ENCODE data around the gene MARCHF2.

Gene MARCHF2

GRCh38 chr19:8395621-8396082 lies 17.5 kb upstream of the MARCHF2 start:
- H2BK120ac ChIP-seq (ENCODE audit: low read depth, low read length) = no peak overlapping the region
- peak overlapping the region; percentile 29 for H2AK5ac ChIP-seq (ENCODE audit: low read length, severe bottlenecking)
- H4K91ac ChIP-seq (ENCODE audit: low read length) = peak overlapping the region; percentile 64
- peak overlapping the region in 1 of 2 experiments; percentile 49 for H3K18ac ChIP-seq (ENCODE audit: low read depth in 1 of 2, low read length in 2 of 2)
- DNase-seq = no peak
- peaks cover 12 to 51% of the 10 kb centered on the region in 2 experiments for H3K36me3 ChIP-seq (ENCODE audit: control insufficient read depth in 1 of 2, insufficient read depth in 2 of 2, low read depth in 1 of 2, low read length in 2 of 2)
- peaks cover 62% of the 10 kb centered on the region for H3K4me1 ChIP-seq (ENCODE audit: control insufficient read depth, insufficient read depth, low read depth, low read length)
- H3K4me2 ChIP-seq (ENCODE audit: low read length, poor library complexity, severe bottlenecking) = no peak overlapping the region
- no peak overlapping the region for H2BK5ac ChIP-seq (ENCODE audit: low read depth, low read length, poor library complexity, severe bottlenecking)
- 84% methylated on average over 14 of the region's 14 CpGs for WGBS
- H2BK15ac ChIP-seq (ENCODE audit: low read depth, poor library complexity, severe bottlenecking) = no peak overlapping the region
- H2BK12ac ChIP-seq (ENCODE audit: low read length in 2 of 2) = peak overlapping the region in 1 of 2 experiments; percentile 88
- no peak overlapping the region for H4K8ac ChIP-seq (ENCODE audit: low read length)
- no peak overlapping the region for H3K4me3 ChIP-seq (ENCODE audit: insufficient read depth in 1 of 2, low read depth in 1 of 2, low read length in 2 of 2)
- no peak overlapping the region for H3K9ac ChIP-seq (ENCODE audit: low read length)
- no peak overlapping the region for H3K23ac ChIP-seq (ENCODE audit: low read length in 2 of 2)
- H3K79me1 ChIP-seq (replicated peaks; ENCODE audit: low read length, poor library complexity, severe bottlenecking) = peaks cover 17% of the 10 kb centered on the region
- H3K27me3 ChIP-seq (ENCODE audit: control insufficient read depth in 1 of 2, insufficient read depth in 1 of 2, low read length in 2 of 2) = no peaks in the 10 kb centered on the region
- H3K9me3 ChIP-seq (ENCODE audit: control insufficient read depth, low read length) = no peaks in the 10 kb centered on the region
- no peak overlapping the region for H3K14ac ChIP-seq (ENCODE audit: low read length in 2 of 2)
- H3K4ac ChIP-seq (ENCODE audit: low read depth in 1 of 2, low read length in 2 of 2) = no peak overlapping the region
- no peak overlapping the region for H3K27ac ChIP-seq (ENCODE audit: low read length, poor library complexity, severe bottlenecking)
- no peak overlapping the region for H2AFZ ChIP-seq (ENCODE audit: low read depth, low read length)

- Histone ChIP-seq H2BK120ac (ENCODE audit: low read depth, low read length) (no peak overlapping the region), H3K23ac (ENCODE audit: low read length in 2 of 2) (no peak overlapping the region), H2BK12ac (ENCODE audit: low read length in 2 of 2) (no peak overlapping the region), H3K4ac (ENCODE audit: low read depth in 1 of 2, low read length in 2 of 2) (no peak overlapping the region), H3K79me1 (replicated peaks; ENCODE audit: low read length, poor library complexity, severe bottlenecking) (peaks cover 17% of the 10 kb centered on the region), H3K9me3 (ENCODE audit: control insufficient read depth, low read length) (no peaks in the 10 kb centered on the region), H3K14ac (ENCODE audit: low read length in 2 of 2) (no peak overlapping the region), H3K27me3 (ENCODE audit: control insufficient read depth in 1 of 2, insufficient read depth in 1 of 2, low read length in 2 of 2) (no peaks in the 10 kb centered on the region), H3K4me1 (ENCODE audit: control insufficient read depth, insufficient read depth, low read depth, low read length) (peaks cover 58% of the 10 kb centered on the region), H3K27ac (ENCODE audit: low read length, poor library complexity, severe bottlenecking) (no peak overlapping the region), H3K4me3 (ENCODE audit: insufficient read depth in 1 of 2, low read depth in 1 of 2, low read length in 2 of 2) (no peak overlapping the region), H4K8ac (ENCODE audit: low read length) (peak overlapping the region; percentile 40), H3K4me2 (ENCODE audit: low read length, poor library complexity, severe bottlenecking) (no peak overlapping the region), H2BK5ac (ENCODE audit: low read depth, low read length, poor library complexity, severe bottlenecking) (no peak overlapping the region), H2AFZ (ENCODE audit: low read depth, low read length) (no peak overlapping the region), H2BK15ac (ENCODE audit: low read depth, poor library complexity, severe bottlenecking) (no peak overlapping the region), H2AK5ac (ENCODE audit: low read length, severe bottlenecking) (peak overlapping the region; percentile 30), H3K36me3 (ENCODE audit: control insufficient read depth in 1 of 2, insufficient read depth in 2 of 2, low read depth in 1 of 2, low read length in 2 of 2) (peaks cover 12 to 51% of the 10 kb centered on the region in 2 experiments), H3K9ac (ENCODE audit: low read length) (no peak overlapping the region), H4K91ac (ENCODE audit: low read length) (no peak overlapping the region), H3K18ac (ENCODE audit: low read depth in 1 of 2, low read length in 2 of 2) (no peak overlapping the region)
- WGBS = 91% methylated on average over 7 of the region's 7 CpGs
- no peak for DNase-seq
Measured at GRCh38 chr19:8396185-8396562, 16.9 kb upstream of the MARCHF2 start.

GRCh38 chr19:8396563-8397203 lies 16.4 kb upstream of the MARCHF2 start:
- H3K79me1 ChIP-seq (replicated peaks; ENCODE audit: low read length, poor library complexity, severe bottlenecking) = peaks cover 18% of the 10 kb centered on the region
- H4K91ac ChIP-seq (ENCODE audit: low read length) = peak overlapping the region; percentile 25
- H3K9ac ChIP-seq (ENCODE audit: low read length) = peak overlapping the region; percentile 17
- 59% methylated on average over 21 of the region's 22 CpGs for WGBS
- H2BK15ac ChIP-seq (ENCODE audit: low read depth, poor library complexity, severe bottlenecking) = peak overlapping the region; percentile 15
- H2AK5ac ChIP-seq (ENCODE audit: low read length, severe bottlenecking) = peak overlapping the region; percentile 30
- peak; percentile 69 for DNase-seq
- peaks cover 53% of the 10 kb centered on the region for H3K4me1 ChIP-seq (ENCODE audit: control insufficient read depth, insufficient read depth, low read depth, low read length)
- H3K14ac ChIP-seq (ENCODE audit: low read length in 2 of 2) = no peak overlapping the region
- no peaks in the 10 kb centered on the region for H3K9me3 ChIP-seq (ENCODE audit: control insufficient read depth, low read length)
- H3K4ac ChIP-seq (ENCODE audit: low read depth in 1 of 2, low read length in 2 of 2) = no peak overlapping the region
- H3K36me3 ChIP-seq (ENCODE audit: control insufficient read depth in 1 of 2, insufficient read depth in 2 of 2, low read depth in 1 of 2, low read length in 2 of 2) = peaks cover 12 to 50% of the 10 kb centered on the region in 2 experiments
- no peak overlapping the region for H2BK5ac ChIP-seq (ENCODE audit: low read depth, low read length, poor library complexity, severe bottlenecking)
- H3K4me3 ChIP-seq (ENCODE audit: insufficient read depth in 1 of 2, low read depth in 1 of 2, low read length in 2 of 2) = no peak overlapping the region
- no peak overlapping the region for H2BK120ac ChIP-seq (ENCODE audit: low read depth, low read length)
- no peak overlapping the region for H3K18ac ChIP-seq (ENCODE audit: low read depth in 1 of 2, low read length in 2 of 2)
- H2BK12ac ChIP-seq (ENCODE audit: low read length in 2 of 2) = peak overlapping the region in 1 of 2 experiments; percentile 38
- H2AFZ ChIP-seq (ENCODE audit: low read depth, low read length) = no peak overlapping the region
- no peaks in the 10 kb centered on the region for H3K27me3 ChIP-seq (ENCODE audit: control insufficient read depth in 1 of 2, insufficient read depth in 1 of 2, low read length in 2 of 2)
- H3K27ac ChIP-seq (ENCODE audit: low read length, poor library complexity, severe bottlenecking) = no peak overlapping the region
- H3K4me2 ChIP-seq (ENCODE audit: low read length, poor library complexity, severe bottlenecking) = no peak overlapping the region
- H3K23ac ChIP-seq (ENCODE audit: low read length in 2 of 2) = no peak overlapping the region
- peak overlapping the region; percentile 40 for H4K8ac ChIP-seq (ENCODE audit: low read length)

GRCh38 chr19:8397271-8397670 lies 15.8 kb upstream of the MARCHF2 start:
- H4K8ac ChIP-seq (ENCODE audit: low read length) = no peak overlapping the region
- no peak overlapping the region for H2AFZ ChIP-seq (ENCODE audit: low read depth, low read length)
- 74% methylated on average over 7 of the region's 7 CpGs for WGBS

More at GRCh38 chr19:8397271-8397670, 15.8 kb upstream of the MARCHF2 start:
- no peak for DNase-seq
- no peak overlapping the region for H3K4me2 ChIP-seq (ENCODE audit: low read length, poor library complexity, severe bottlenecking)
- H3K18ac ChIP-seq (ENCODE audit: low read depth in 1 of 2, low read length in 2 of 2) = peak overlapping the region in 1 of 2 experiments; percentile 1
- H3K36me3 ChIP-seq (ENCODE audit: control insufficient read depth in 1 of 2, insufficient read depth in 2 of 2, low read depth in 1 of 2, low read length in 2 of 2) = peaks cover 16 to 56% of the 10 kb centered on the region in 2 experiments
- no peaks in the 10 kb centered on the region for H3K27me3 ChIP-seq (ENCODE audit: control insufficient read depth in 1 of 2, insufficient read depth in 1 of 2, low read length in 2 of 2)
- no peaks in the 10 kb centered on the region for H3K9me3 ChIP-seq (ENCODE audit: control insufficient read depth, low read length)
- H4K91ac ChIP-seq (ENCODE audit: low read length) = no peak overlapping the region
- no peak overlapping the region for H2BK120ac ChIP-seq (ENCODE audit: low read depth, low read length)
- H3K4me1 ChIP-seq (ENCODE audit: control insufficient read depth, insufficient read depth, low read depth, low read length) = peaks cover 47% of the 10 kb centered on the region
- no peak overlapping the region for H3K14ac ChIP-seq (ENCODE audit: low read length in 2 of 2)
- H2AK5ac ChIP-seq (ENCODE audit: low read length, severe bottlenecking) = no peak overlapping the region
- H3K79me1 ChIP-seq (replicated peaks; ENCODE audit: low read length, poor library complexity, severe bottlenecking) = peaks cover 24% of the 10 kb centered on the region
- peak overlapping the region; percentile 17 for H3K9ac ChIP-seq (ENCODE audit: low read length)
- no peak overlapping the region for H3K23ac ChIP-seq (ENCODE audit: low read length in 2 of 2)
- H3K4ac ChIP-seq (ENCODE audit: low read depth in 1 of 2, low read length in 2 of 2) = no peak overlapping the region
- no peak overlapping the region for H2BK5ac ChIP-seq (ENCODE audit: low read depth, low read length, poor library complexity, severe bottlenecking)
- H2BK12ac ChIP-seq (ENCODE audit: low read length in 2 of 2) = no peak overlapping the region
- no peak overlapping the region for H3K27ac ChIP-seq (ENCODE audit: low read length, poor library complexity, severe bottlenecking)
- H2BK15ac ChIP-seq (ENCODE audit: low read depth, poor library complexity, severe bottlenecking) = no peak overlapping the region
- no peak overlapping the region for H3K4me3 ChIP-seq (ENCODE audit: insufficient read depth in 1 of 2, low read depth in 1 of 2, low read length in 2 of 2)
